GDM1 (cell line): ENCODE measurements around the gene SSBP1.
"Not testable (repeated sequence)": the region's sequence is repeated elsewhere in the genome, so short reads cannot be mapped to it uniquely, and the experiment has no call there.

Experiments used
- DNase-seq: peaks from one replicate; lab custom pipeline; 2025; lab: John Stamatoyannopoulos, UW

Gene SSBP1, protein sequence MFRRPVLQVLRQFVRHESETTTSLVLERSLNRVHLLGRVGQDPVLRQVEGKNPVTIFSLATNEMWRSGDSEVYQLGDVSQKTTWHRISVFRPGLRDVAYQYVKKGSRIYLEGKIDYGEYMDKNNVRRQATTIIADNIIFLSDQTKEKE

DNA sequence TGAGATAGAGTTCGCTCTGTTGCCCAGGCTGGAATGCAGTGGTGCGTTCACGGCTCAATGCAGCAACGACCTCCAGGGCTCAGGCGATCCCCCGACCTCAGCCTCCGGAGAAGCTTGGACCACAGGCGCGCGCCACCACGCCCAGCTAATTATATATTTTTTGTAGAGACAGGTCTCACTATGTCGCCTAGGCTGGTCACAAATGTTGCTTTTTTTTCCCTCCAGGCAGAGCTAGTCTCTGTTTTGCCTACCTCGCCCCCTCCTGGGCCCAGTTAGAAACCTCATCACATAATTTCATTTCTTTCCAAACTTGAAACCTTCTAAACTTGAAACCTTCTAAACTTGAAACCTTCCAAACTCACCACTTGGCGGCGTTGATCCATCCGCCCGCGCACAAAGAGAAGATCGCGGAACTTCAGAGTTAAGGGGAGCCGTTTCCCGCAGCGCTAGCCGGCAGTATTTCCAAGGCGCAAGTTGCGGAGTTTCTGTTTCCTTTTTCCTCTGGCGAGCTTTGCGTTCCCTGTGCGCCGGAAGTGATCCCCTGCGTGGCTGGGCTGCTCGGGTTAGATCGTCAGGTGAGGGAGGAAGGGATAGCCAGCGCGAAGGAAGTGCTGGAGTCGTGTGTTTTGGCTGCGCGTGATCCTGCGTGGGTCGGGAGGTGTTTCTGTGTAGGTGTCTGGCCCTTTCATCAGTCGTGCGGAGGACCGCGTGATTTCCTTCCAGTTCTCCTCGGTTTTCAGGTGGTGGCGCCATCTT lies at the start of gene SSBP1:
SSBP1 (plus strand) TSS at position 523 of the 756 bp plus-strand sequence. CDS start 809 bp downstream, outside the sequence.
- peak; percentile 91 for DNase-seq

DNA sequence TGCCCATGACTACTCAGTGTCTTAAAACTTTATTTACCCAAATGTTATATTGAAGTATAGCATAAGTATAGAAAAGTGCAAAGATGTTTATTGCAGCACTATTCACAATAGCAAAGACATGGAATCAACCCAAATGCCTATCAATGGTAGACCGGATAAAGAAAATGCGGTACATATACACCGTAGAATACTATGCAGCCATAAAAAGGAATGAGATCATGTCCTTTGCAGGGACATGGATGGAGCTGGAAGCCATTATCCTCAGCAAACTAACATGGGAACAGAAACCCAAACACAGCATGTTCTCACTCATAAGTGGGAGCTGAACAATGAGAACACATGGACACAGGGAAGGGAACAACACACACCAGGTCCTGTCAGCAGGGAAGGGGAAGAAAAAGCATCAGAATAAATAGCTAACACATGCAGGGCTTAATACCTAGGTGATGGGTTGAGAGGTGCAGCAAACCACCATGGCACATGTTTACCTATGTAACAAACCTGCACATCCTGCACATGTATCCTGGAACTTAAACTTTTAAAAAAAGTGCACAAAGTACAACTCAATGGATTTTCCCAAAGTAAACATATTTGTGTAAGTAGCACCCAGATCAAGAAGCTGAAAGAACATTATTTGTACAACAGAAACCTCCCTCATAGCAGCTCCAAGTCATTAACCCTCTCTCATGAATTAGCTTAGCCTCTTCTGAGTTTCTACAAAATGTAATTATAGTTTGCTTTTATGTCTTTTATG lies 48.9 kb upstream of the SSBP1 start:
- not testable (repeated sequence) for DNase-seq

DNA sequence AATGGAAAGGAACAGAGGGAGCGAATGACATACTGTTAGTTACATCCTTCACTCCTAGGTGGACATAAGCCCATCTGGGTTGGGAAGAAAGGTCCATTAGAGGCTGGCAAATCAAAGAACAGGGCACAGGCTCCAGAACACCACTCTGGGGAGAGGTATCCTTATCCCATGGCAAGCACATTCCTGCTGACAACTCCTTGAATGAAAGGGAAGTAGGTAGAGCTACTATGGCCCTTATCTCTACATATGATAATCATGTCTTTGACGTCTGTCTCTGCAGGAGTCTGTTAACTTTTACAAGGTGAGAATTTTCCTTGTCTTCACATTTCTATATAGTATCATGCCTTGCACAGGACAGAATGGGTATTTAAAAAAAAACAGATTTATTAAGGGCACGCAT lies 46.6 kb upstream of the SSBP1 start:
- no peak for DNase-seq

DNA sequence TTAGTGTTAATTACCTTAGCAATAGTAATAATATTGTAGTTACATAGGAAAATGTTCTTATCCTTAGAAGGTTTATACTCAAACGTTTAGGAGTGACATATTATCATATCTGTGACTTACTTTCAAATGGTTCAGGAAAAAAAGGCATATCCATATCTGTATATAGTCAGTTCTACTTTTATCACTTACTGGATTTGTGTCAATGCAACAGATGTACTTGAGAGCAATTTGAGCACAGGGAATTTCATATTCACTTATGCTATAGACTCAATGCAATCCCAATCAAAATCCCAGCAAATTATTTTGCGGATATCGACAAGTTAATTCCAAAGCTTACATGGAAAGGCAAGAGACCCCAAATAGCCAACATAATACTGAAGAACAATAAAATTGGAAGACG lies 46.2 kb upstream of the SSBP1 start:
- no peak for DNase-seq

DNA sequence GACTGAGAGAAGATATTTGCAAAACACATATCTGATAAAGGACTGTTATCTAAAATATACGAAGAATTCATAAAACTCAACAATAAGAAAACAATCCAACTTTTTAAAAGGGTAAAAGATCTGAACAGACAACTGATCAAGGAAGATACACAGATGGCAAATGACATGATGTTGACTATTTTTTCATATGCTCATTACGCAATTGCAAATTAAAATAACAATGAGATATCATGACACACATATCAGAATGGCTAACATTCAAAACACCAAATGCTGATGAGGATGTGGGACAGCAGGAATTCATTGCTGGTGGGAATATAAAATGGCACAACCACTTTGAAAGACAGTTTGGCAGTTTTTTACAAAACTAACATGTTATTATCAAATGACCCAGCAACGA lies 45.1 kb upstream of the SSBP1 start:
- DNase-seq: no peak

DNA sequence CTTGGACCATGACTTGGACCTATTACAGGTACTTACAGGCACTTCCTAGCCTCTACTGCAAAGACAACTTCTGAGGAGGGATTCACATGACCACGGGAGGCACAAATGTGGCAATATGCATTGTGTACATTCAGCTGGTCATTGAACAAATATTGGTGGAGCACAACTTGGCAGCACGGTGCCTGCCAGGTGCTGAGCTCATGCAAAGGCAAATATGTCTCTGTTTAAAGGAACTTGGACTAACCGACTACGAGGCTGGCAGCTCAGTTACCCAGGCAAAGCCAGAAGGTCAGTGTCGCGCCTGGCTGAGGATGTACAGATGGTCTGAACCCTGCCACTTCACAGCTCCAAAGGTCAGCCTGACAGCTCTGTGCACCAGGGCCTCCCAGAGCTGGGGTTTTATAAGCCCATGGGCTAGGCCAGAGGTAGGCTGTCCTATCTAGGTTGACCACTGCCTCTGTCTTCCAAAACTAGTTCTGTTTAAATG lies 42.3 kb upstream of the SSBP1 start:
- no peak for DNase-seq

DNA sequence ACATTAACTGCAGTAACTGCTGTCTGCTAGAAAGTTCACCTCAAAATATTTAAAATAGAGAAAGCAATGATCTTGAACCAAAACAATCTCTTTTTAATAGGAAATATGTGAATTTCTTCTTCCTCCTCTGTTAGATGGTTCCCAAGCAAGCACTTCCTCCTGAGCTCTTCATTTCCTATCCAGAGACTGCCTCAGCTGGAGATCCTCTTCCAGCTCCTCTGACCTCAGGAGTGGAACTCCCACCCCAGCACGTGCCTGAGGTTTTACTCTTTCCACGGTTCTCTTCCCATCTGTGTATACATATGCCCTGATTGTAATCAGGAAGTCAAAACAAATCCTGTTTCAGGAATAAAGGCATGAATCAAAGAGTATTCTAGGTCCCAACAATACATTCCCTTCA lies 41.8 kb upstream of the SSBP1 start:
- DNase-seq: no peak

DNA sequence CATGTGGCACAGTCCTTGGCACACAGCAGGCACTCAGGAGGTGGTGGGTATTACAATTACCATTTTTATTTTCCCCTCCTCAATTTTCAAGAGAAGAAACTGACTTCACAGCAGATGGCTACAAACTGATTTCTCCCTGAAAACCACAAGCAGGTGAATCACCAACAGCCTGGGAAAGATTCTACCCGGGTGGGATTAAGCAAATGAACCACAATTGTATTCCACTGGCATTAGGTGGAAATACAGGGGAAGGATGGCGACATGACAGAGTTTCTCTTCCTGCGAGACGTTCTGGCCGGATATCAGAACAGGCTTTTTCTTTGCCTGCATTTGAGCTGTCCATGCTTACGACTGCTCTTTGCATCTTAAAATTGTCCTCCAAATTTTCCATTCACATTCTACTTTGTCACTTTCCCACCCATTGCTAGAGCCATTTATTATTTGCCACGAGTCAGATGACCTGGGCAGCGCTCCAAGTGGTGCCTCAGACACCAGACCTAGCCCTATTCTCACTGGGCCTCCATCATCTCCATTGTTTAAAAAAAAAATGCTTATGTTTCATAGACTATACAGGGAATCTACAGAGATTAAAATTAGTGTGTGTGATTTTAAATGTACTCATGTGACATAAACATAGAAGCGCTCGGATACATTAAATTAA lies 40.8 kb upstream of the SSBP1 start:
- no peak for DNase-seq

DNA sequence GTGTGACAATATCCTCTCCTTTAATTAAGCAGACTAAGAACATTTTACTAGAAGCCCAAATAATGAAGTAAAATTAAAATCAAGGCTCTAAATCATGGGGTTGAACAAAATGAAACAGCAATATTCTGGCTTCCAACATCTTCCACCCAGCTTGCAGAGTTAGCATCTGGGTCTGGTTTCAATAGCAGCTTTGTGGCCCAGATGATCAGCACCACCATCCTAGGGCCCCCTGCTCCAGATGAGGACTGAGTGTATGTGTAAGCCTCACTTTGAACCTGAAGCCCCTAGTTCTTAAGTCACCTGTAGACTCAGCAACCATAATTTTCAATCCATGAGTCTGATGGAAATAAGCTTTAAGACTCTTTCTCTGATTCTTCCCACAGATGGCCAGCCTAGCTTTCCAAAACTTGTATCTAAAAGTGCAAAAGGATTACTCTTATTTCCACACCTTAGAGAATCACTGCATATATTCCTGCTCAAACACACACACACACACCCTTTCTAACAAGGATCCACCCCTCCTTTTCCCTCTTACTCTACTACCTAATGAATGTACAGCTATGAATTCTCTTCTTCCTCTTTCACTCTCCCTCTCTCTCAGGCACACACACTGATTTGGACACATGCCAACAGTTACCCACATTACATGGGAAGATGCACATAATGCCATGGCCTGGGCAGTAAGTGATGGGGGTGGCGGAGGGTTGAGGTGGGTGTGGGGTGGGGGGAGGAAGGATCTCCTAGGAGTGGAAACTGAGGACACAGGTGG lies 39.7 kb upstream of the SSBP1 start:
- DNase-seq: no peak

DNA sequence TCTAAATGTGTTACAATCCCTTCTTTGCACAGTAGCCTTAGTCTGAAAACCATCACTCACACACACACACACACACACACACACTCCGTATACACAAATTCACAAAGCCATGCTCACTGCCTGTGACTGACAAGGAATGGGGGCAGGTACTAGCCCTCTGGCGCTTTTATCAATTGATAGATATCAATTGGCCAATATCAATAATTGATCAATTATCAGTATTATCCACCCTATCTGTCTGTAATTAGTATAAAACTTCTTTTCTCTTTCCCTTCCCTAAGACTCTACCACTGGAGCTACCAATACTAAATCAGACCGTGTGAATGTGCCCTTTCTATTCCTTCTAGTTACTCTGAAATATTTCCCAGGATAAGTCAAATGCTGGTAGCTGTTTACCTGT lies 38.3 kb upstream of the SSBP1 start:
- no peak for DNase-seq

DNA sequence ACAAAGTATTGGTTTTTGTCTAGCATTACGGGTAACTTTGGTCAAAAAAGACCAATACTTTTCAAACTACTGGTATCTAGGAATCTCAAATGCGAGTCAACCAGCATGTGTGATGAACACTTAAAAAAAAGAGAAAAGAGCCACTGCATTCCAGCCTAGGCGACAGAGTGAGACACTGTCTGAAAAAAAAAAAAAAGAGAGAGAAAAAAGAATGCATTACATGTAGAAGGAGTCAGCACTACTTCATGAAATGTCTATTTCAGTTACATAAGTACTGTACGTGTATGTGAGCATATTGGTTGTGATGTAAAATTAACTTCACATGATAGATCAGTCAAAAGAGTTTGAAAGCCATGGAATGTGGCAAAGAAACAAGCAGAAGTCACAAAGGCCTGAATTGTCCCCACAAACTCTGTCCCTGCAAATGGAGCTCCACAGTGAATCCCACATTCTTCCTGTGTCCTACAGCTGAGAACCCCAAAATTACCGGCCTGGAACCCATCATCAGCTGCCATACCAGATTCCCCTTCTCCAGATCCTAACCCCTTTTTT lies 37.8 kb upstream of the SSBP1 start:
- DNase-seq: no peak

DNA sequence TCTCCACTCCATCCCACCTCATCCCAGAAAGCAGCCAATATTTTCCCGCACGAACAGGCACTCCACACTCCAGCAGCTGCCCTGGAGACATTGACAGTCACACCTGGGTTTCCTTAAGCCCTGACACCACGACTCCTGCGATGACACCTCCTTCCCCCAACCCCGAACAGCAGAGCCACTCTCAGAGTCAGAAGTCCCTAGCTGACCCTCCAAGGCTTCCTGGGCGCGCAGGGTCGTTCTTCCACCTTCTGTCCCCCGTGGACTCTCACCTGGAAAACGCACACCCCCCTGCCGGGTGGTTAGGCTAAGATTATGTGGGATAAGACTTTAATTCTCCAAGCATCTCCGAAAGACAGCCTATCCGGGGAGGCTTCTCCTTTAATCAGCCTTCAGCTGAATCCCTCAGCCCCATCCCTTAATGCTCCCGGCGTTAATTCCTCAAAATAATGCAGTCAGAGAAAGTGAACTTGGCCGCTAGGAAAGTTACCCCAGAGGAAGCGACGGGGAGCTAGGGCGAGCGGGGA lies 37.2 kb upstream of the SSBP1 start:
- DNase-seq: no peak

DNA sequence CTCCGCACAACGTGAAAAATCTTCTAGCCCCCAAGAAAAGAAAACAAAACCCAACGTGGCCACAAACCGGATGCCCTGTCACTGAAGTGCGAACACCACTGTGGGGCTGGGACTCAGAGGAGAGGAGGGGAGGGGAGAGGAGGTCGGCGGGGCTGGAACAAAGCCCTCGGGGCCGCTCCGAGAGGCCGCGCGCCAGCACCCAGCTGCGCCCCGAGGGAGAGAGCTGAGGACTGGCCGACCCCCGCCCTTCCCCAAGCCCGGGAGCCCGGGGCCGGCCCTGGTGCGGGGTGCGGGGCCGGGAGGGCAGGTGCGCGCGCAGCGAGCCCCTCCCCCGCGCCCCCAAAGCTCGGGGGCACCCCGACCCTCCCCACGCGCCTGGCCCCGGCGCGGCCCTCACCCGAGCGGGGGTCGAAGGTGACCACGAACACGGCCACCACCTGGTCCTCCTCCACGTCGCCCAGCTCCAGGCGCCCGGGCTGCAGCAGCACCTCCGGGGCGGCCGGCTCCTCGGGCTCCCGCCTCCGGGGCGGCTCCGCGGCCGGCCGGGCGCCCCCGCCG lies 36.6 kb upstream of the SSBP1 start:
- DNase-seq: peak; percentile 26

DNA sequence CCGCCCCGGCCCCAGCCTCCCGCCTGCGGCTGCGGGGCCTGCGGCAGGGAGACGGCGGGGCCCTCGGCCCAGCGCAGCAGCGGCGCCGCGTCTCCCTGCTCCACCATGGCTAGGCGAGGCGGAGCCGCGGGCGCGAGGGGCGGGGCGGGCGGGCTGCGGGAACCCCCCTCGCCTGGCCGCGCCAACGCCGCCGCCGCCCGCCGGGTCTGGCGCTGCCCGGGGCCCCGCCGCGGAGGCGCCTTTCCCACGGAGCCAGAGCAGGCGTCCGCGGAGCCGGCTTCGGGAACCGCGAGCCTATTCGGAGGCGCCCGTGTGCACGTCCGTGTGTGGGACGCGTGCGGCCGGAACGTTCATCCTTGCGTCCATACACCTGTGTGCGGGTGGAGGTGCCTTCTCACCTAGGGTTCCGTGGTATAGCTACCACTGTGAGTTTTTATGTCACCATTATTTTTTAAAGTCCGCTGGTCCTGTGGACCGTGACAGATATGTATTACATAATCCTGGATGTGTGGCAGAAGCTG lies 36.1 kb upstream of the SSBP1 start, which contains the start of gene DENND11:
DENND11 (minus strand) TSS at position 120 of the 521 bp plus-strand sequence; CDS start at position 107, 13 bp downstream.
- DNase-seq: peak; percentile 31

DNA sequence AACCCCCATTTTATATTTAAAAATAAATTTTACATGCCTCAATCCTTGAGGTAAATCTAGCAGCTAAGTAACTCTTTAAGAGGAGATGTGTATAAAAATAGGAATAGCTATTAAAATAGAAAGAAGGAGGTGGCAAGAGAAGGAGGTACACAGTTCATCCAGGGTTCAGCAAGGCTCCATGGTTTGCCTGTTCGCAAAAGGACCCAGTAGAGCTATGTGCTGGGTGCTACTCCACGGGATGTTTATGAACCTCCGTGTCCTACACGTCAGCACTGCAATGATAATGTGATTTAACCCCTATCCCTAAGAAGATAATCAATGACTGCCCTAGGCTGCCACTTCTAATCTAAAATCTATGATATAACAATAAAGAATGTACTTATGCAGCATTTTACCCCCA lies 35.3 kb upstream of the SSBP1 start:
- DNase-seq: no peak

DNA sequence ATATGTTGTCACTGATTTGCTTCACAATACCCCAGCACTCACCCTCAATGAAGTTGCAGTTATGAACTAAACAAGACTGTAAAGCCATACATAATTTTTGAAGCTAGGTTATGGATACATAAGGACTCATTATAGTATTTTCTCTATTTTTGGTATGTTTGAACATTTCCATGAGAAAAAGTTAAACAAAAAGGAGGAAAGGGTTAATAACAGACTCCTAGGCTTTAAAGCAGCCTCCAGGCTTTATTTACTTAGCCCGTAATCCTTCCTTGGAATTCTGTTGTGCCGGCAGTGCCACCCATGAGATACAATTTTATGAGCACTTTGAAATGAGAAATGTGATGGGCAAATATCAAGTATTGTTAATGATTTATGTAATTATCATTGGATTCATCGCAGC lies 34.0 kb upstream of the SSBP1 start:
- no peak for DNase-seq

DNA sequence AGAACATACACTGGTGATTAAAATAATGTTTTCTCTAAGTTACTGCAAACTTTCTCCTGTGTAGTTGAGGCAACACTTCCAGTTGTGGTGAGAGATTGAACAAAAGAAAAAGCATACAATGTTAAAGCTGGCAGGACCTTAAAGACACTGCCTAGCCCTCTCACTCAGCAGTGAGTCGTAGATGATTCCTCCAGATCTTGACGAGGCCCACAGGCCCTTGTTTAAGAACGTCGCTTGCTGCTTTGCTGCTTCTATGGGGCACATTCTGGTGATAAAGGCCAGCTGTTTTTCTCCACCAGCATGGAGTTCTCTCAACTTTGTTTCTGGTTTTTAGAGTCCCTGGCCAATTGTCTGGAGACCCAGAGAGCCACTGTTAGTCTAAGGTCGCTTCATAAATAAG lies 33.4 kb upstream of the SSBP1 start:
- DNase-seq: no peak

DNA sequence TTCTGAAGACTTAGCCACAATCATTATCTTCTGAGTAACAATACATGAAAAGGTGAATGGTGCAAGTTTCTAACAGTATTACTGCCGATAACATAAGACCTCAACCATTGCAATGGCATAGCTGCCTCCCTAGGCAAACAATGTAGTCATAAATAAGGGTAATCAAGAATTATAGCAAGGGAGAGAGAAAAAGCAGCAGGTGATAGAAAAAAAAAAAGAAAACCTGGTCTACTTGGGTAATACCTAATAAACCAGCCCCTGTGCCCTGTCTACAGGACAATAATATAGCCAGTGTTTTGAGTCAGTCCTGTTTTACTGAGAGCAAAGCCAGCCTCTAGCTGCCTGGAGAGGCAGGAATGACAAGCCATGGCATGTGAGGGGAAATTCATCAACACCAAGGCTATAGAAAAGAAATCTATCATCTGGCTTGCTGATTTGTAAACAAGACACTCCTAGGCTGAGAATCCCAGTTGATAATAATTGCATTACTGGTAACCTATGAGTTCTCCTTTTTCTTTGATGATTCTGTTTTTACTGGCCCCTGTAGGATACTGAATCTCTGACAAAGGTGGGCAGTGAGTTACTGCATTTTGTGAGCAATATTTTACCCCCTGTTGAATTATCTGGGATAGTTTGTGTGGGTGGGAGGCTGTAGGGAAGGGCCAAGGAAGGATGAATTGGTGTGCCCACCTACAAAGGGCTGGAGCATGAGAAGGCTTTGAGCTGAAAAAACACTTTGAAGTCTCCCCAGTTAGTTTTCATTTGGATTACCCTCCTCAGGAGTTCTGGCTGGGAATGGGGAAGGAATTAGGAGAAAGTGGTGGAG lies 31.7 kb upstream of the SSBP1 start:
- no peak for DNase-seq

DNA sequence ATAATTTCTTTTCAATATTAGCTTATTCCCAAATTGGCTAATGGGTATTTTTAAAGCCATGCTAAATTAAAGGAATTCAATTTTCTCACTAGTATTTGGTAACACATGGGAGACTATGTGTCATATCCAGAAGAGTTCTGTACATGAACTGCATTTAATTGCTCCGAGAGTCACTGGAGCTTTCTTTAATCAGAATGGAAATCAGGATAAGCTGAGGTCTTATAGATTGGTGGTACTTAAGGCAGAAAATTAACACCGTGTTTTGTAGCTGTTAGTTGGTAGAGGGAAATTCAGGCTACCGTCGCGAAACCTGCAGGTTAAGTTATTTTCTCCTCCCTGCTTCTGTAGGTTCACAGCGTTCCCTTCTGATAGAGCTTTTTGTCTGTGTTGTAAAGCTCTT lies 29.8 kb upstream of the SSBP1 start, which contains the start of gene WEE2:
WEE2 (plus strand) TSS at position 3 of the 400 bp plus-strand sequence. CDS start 406 bp downstream, outside the sequence.
- no peak for DNase-seq
